Activated T-cell treated with anti-CD3 and anti-CD28 coated beads, Interleukin-2, amount 50 U/mL, for 4 hours (primary cell): ENCODE measurements around the gene AP1S3. TPM values are rescaled to one million over a fixed set of nuclear protein-coding genes. Genes with fewer than 3 reads are reported as not detected.
A peak's percentile ranks its signal among the peaks of the same experiment; 100 is the strongest.
"Not testable (repeated sequence)": the region's sequence is repeated elsewhere in the genome, so short reads cannot be mapped to it uniquely, and the experiment has no call there.

ENCODE experiments used
- ATAC-seq, 2 donors: fragments of 200-7000 bp; cut with Tn5 transposase; one replicate each; pipeline ENCODE4 v1.10.0; 2021
- DNase-seq: peaks from one replicate; pipeline ENCODE4 v3.0.0-alpha.2; 2020
- H3K27me3 Mint-ChIP-seq: one replicate; pipeline ENCODE4 v1.8.0; 2021; ENCODE audit warnings: low read depth, mixed read lengths
- H3K36me3 Mint-ChIP-seq: one replicate; pipeline ENCODE4 v1.8.0; 2022; ENCODE audit warnings: mixed read lengths; ENCODE audit not compliant: insufficient read depth
- H3K4me1 Mint-ChIP-seq: one replicate; pipeline ENCODE4 v1.8.0; 2021; ENCODE audit warnings: low read depth, mixed read lengths
- H3K4me3 Mint-ChIP-seq: one replicate; pipeline ENCODE4 v1.8.0; 2021; ENCODE audit warnings: mild to moderate bottlenecking, moderate library complexity, mixed read lengths
- H3K9me3 Mint-ChIP-seq: one replicate; pipeline ENCODE4 v1.8.0; 2021; ENCODE audit warnings: mixed read lengths
- total RNA-seq, 3 donors: library from RNA; stranded (reverse); gene quantifications; one replicate each; pipeline ENCODE4 v1.2.1, GENCODE V29; 2021

Gene AP1S3
- total RNA-seq, 3 donors from 2014 or later, result 18.0 to 19.9 (median 18.4) TPM

GRCh38 chr2:223832241-223832903 lies 5.0 kb downstream of the AP1S3 start:
- no peak for ATAC-seq
- DNase-seq, result no peak
- Mint-ChIP-seq H3K27me3 (no peaks in the 10 kb centered on the region), H3K9me3 (no peaks in the 10 kb centered on the region), H3K36me3 (peaks cover 6% of the 10 kb centered on the region), H3K4me3 (no peak overlapping the region), H3K4me1 (peaks cover 12% of the 10 kb centered on the region)

DNA sequence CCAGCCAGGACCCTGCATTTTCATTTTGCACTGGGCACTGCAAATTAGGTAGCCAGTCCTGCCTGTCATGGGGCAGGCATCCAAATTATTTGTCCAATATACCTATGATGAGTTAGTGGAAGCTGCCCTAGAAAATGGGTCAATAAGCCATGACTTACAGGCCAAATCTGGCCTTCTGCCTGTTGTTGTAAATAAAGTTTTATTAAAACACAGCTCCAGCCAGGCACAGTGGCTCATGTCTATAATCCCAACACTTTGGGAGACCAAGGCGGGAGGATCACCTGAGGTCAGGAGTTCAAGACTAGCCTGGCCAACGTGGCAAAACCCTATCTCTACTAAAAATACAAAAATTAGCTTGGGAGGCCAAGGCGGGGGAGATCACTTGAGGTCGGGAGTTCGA lies 8.3 kb downstream of the AP1S3 start:
- no peak for DNase-seq
- Mint-ChIP-seq H3K36me3 (peaks cover 6% of the 10 kb centered on the region), H3K4me3 (no peak overlapping the region), H3K4me1 (no peaks in the 10 kb centered on the region), H3K27me3 (no peaks in the 10 kb centered on the region), H3K9me3 (no peaks in the 10 kb centered on the region)
- no peak for ATAC-seq

GRCh38 chr2:223828314-223828713 lies 9.1 kb downstream of the AP1S3 start:
- Mint-ChIP-seq H3K9me3 (no peaks in the 10 kb centered on the region), H3K36me3 (peaks cover 6% of the 10 kb centered on the region), H3K27me3 (no peaks in the 10 kb centered on the region), H3K4me3 (no peak overlapping the region), H3K4me1 (no peaks in the 10 kb centered on the region)
- no peak for ATAC-seq
- no peak for DNase-seq

GRCh38 chr2:223826995-223827394 lies 10.4 kb downstream of the AP1S3 start:
- Mint-ChIP-seq H3K9me3 (no peaks in the 10 kb centered on the region), H3K4me1 (no peaks in the 10 kb centered on the region), H3K27me3 (no peaks in the 10 kb centered on the region), H3K4me3 (no peak overlapping the region), H3K36me3 (peaks cover 6% of the 10 kb centered on the region)
- ATAC-seq (no peak), DNase-seq (no peak)

GRCh38 chr2:223824301-223824700 lies 13.1 kb downstream of the AP1S3 start:
- ATAC-seq, result no peak
- no peaks in the 10 kb centered on the region for H3K27me3 Mint-ChIP-seq
- H3K36me3 Mint-ChIP-seq, result no peaks in the 10 kb centered on the region
- H3K4me1 Mint-ChIP-seq, result no peaks in the 10 kb centered on the region
- no peak overlapping the region for H3K4me3 Mint-ChIP-seq
- no peak for DNase-seq
- no peaks in the 10 kb centered on the region for H3K9me3 Mint-ChIP-seq

DNA sequence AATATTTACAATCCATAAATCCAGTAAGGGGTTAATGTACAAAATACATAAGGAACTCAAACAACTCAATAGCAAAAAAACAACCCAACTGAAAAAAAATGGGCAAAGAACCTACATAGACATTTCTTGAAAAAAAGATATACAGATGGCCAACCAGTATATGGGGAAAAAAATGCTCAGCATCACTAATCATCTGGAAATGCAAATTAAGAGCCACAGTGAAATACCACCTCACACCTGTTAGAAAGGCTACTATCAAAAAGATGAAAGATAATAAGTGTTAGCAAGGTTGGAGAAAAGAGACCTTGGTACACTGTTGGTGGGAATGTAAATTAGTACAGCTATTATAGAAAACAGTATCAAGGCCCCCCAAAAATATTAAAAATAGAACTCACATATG lies 14.6 kb downstream of the AP1S3 start:
- DNase-seq, result no peak
- ATAC-seq, result no peak
- Mint-ChIP-seq H3K36me3 (no peaks in the 10 kb centered on the region), H3K9me3 (no peaks in the 10 kb centered on the region), H3K27me3 (no peaks in the 10 kb centered on the region), H3K4me3 (no peak overlapping the region), H3K4me1 (no peaks in the 10 kb centered on the region)

GRCh38 chr2:223820549-223820948 lies 16.8 kb downstream of the AP1S3 start:
- DNase-seq, result no peak
- no peak for ATAC-seq
- no peaks in the 10 kb centered on the region for H3K27me3 Mint-ChIP-seq
- H3K9me3 Mint-ChIP-seq, result no peaks in the 10 kb centered on the region
- H3K36me3 Mint-ChIP-seq, result peaks cover 2% of the 10 kb centered on the region
- H3K4me3 Mint-ChIP-seq, result no peak overlapping the region
- H3K4me1 Mint-ChIP-seq, result no peaks in the 10 kb centered on the region

- H3K9me3 Mint-ChIP-seq, result no peaks in the 10 kb centered on the region
- DNase-seq, result no peak
- H3K4me1 Mint-ChIP-seq, result peaks cover 5% of the 10 kb centered on the region
- no peaks in the 10 kb centered on the region for H3K27me3 Mint-ChIP-seq
- peaks cover 2% of the 10 kb centered on the region for H3K36me3 Mint-ChIP-seq
- H3K4me3 Mint-ChIP-seq, result no peak overlapping the region
- ATAC-seq, result no peak
These were observed 17.5 kb downstream of the AP1S3 start for GRCh38 chr2:223819891-223820290.

DNA sequence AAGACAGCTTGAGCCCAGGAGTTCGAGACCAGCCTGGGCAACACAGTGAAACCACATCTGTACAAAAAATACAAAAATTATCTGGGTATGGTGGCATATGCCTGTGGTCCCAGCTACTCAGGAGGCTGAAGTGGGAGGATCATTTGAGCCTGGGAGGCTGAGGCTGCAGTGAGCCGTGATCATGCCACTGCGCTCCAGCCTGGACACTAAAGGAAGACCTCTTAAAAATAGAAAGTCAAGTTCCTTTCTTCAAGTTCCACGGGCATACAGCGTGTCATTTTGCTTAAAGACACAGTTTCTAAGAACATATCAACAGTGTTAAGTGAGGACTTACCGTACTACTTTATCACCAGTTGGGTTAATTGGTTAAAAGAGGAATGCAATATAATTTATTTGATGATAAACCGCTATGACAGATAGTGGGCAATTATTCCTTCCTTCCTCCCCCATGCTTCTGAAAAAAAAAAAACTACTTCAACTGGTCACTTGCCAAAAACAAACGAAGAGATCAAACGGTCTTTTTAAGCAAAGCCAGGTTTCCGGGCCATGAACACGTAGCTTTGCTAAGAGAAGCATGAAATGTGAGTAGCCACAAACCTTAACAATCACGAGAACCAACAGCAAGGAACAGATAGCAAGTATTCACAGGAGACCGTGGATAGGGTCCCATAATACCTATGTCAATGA lies 21.4 kb downstream of the AP1S3 start:
- Mint-ChIP-seq H3K4me1 (peaks cover 6% of the 10 kb centered on the region), H3K9me3 (no peaks in the 10 kb centered on the region), H3K4me3 (no peak overlapping the region), H3K36me3 (peaks cover 2% of the 10 kb centered on the region), H3K27me3 (no peaks in the 10 kb centered on the region)
- ATAC-seq (no peak), DNase-seq (no peak)

DNA sequence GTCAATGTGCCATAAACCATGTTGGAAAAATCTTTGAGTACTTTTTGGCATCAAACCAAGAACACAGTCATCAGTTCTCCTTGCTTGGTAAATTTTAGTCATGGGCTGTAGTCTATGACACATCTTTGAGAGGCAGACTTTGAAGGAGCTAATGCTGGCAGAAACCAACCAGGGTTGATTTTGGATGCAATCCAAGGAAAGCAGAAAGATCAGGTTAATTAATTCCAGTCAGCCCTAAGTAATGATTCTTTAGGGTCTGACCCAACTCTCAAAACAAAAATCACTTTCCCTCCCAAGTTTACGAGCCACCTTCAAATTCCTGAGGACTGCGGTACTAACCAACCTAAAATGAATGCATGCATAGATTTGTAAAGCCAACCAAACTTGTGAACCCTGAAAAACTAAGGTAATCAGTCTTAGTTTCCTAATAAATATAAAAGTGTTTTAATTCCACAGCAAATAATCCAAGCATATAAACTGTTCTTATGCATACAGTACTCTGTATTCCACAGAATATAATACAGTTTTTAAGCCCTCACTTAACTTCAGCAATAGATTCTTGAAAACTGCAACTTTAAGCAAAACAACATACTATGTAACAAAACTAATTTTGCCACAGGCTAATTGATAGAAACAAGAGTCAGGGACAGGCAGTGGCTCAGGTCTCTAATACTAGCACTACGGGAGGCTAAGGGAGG lies 22.0 kb downstream of the AP1S3 start:
- H3K27me3 Mint-ChIP-seq, result no peaks in the 10 kb centered on the region
- ATAC-seq, result peak in 1 of 2 donors; percentile 87
- peaks cover 2% of the 10 kb centered on the region for H3K36me3 Mint-ChIP-seq
- peaks cover 6% of the 10 kb centered on the region for H3K4me1 Mint-ChIP-seq
- H3K4me3 Mint-ChIP-seq, result no peak overlapping the region
- no peaks in the 10 kb centered on the region for H3K9me3 Mint-ChIP-seq
- DNase-seq, result no peak

DNA sequence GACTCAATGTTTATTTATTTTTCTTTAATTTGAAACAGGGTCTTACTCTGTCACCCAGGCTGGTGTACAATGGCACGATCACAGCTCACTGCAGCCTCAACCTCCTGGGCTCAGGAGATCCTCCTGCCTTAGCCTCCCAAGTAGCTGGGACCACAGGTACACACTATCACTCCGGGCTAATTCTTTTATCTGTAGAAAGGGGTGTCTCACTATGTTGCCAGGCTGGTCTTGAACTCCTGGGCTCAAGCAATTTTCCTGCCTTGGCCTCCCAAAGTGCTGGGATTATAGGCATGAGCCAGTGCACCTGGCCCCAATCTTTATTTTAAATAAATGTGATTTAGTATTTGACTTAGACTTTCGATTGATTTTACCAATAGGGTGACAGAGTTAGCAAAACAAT lies 22.6 kb downstream of the AP1S3 start:
- not testable (repeated sequence) for H3K36me3 Mint-ChIP-seq, H3K4me3 Mint-ChIP-seq, H3K27me3 Mint-ChIP-seq, H3K9me3 Mint-ChIP-seq, H3K4me1 Mint-ChIP-seq, DNase-seq, ATAC-seq

DNA sequence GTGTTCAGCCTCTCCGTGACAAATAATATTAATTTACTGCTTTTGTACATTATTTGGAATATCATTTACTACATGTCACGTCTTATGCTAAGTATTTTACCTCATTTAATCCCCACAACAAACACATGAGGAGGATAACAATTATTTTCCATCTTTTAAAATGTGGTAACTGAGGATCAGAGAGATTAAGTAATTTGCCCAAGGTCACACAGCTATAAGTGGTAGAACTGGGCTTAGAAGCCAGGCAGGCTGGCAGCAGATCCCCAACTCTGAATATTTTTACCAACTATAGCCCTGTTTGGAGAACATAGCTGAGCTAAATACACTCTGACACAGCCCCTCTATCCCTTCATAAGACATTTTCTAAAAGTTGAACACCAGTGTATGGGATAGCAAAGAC lies 24.1 kb downstream of the AP1S3 start:
- H3K27me3 Mint-ChIP-seq, result no peaks in the 10 kb centered on the region
- no peaks in the 10 kb centered on the region for H3K9me3 Mint-ChIP-seq
- no peak for DNase-seq
- ATAC-seq, result no peak
- H3K36me3 Mint-ChIP-seq, result peaks cover 2% of the 10 kb centered on the region
- H3K4me3 Mint-ChIP-seq, result no peak overlapping the region
- H3K4me1 Mint-ChIP-seq, result peaks cover 6% of the 10 kb centered on the region

- no peaks in the 10 kb centered on the region for H3K27me3 Mint-ChIP-seq
- DNase-seq, result no peak
- H3K4me1 Mint-ChIP-seq, result peaks cover 6% of the 10 kb centered on the region
- no peak for ATAC-seq
- H3K4me3 Mint-ChIP-seq, result no peak overlapping the region
- no peaks in the 10 kb centered on the region for H3K9me3 Mint-ChIP-seq
- peaks cover 2% of the 10 kb centered on the region for H3K36me3 Mint-ChIP-seq
These were observed 25.6 kb downstream of the AP1S3 start for GRCh38 chr2:223811757-223812156.

- Mint-ChIP-seq H3K4me1 (no peaks in the 10 kb centered on the region), H3K9me3 (no peaks in the 10 kb centered on the region), H3K4me3 (no peak overlapping the region), H3K27me3 (no peaks in the 10 kb centered on the region), H3K36me3 (no peaks in the 10 kb centered on the region)
- no peak for DNase-seq
- no peak for ATAC-seq
These were observed 32.4 kb downstream of the AP1S3 start for GRCh38 chr2:223805008-223805407.

DNA sequence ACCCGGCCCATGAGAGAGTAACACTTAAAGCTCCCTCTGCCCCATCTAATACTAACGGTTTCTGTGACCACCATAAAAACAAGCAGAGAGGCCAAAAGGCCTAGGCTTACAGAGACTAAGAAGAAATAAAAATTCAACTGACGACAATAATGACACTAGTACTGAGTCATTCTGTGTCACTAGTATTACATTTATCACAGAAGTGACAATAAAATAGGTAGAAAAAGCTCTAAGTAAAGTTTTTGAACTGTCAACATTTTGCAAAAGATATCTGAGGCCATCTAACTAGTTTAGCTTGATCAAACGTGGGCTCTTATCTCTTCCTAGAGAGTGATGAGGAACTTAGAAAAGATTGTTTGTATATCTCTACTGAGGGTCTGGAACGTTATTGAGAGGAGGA lies 35.6 kb downstream of the AP1S3 start:
- ATAC-seq (no peak), DNase-seq (no peak)
- no peaks in the 10 kb centered on the region for H3K9me3 Mint-ChIP-seq
- no peaks in the 10 kb centered on the region for H3K27me3 Mint-ChIP-seq
- H3K4me1 Mint-ChIP-seq, result no peaks in the 10 kb centered on the region
- no peak overlapping the region for H3K4me3 Mint-ChIP-seq
- H3K36me3 Mint-ChIP-seq, result no peaks in the 10 kb centered on the region
